UCSD-AML1 (cell line): Measurements from ENCODE around the gene LGALS8.
"Not testable (repeated sequence)": the region's sequence is repeated elsewhere in the genome, so short reads cannot be mapped to it uniquely, and the experiment has no call there.

Source experiments
- DNase-seq: peaks from one replicate; lab custom pipeline; 2025; ENCODE audit not compliant: unreplicated experiment; lab: John Stamatoyannopoulos, UW

The LGALS8 gene

DNA sequence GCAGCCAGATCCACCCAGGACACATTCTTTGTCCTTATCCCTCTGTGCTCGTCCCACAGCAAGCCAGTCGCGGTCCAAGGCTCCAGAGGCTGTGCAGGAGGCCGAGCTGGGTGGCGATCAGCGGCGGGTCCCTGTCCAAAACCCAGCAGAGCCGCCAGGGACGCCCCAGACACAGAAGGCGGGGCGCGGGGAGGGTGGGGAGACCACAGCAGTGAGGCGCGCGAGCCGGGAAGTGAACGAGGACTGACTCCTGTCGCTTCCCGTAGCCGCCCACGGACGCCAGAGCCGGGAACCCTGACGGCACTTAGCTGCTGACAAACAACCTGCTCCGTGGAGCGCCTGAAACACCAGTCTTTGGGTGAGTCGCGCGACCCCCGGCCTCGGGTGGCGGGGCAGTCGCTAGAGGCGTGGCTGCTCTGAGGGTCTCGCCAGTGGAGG lies at the start of gene LGALS8:
Gene LGALS8, plus strand, starts transcription at position 279 of the 438 bp plus-strand sequence. CDS start 2,089 bp downstream, outside the sequence.
- peak; percentile 83 for DNase-seq

GRCh38 chr1:236476019-236476418 lies 47.8 kb upstream of the LGALS8 start:
- DNase-seq: no peak

GRCh38 chr1:236480758-236481436 lies 42.9 kb upstream of the LGALS8 start:
- no peak for DNase-seq

DNA sequence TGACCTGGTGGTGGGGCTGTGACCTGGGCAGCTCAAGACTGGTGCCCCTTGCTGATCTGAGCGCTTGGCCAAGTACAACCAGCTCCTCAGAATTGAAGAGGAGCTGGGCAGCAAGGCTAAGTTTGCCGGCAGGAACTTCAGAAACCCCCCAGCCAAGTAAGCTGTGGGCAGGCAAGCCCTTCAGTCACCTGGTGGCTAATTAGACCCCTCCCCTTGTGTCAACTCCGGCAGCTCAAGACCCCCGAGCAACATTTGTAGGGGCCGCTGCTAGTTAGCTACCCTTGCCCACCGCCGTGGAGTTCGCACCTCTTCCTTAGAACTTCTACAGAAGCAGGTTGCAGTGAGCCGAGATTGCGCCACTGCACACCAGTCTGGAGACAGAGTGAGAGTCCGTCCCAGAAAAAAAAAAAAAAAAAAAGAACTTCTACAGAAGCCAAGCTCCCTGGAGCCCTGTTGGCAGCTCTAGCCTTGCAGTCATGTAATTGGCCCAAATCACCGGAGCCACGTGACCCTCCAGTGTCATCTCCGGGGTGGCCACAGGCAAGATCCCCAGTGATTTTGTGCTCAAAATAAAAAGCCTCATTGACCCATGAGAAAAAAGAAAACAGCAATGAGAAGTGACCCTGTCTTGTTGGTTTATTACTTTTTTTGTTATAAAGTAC lies 39.3 kb upstream of the LGALS8 start:
- no peak for DNase-seq

DNA sequence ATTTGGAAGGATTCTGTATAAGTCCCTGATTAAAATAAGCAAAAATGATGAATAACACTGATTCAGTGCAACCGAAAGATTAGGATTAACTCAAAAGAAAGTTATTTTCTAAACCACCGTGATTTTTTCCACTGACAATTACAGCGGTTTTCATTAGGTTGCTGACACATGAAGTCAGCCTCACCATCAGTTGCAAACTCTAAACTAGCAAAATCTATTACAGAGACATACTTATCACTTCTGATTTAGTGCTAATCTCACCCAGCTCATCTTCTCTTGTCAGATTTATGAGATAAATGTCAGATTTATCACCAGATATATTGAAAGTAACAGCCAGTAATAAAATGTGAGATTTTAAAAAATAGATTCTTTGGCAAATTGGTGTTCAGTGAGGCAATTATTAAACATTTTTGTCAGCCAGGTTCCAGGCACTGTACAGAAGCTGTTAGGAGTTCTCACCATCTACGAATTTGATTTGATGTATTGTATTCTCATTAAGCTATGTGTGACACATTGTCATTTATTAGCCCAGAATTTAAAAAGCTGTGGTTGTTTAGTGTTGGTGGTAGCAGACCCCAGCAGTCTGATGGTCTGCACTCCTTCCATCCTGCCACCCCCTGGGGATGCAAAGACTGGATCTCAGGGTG lies 37.3 kb upstream of the LGALS8 start:
- DNase-seq: no peak

DNA sequence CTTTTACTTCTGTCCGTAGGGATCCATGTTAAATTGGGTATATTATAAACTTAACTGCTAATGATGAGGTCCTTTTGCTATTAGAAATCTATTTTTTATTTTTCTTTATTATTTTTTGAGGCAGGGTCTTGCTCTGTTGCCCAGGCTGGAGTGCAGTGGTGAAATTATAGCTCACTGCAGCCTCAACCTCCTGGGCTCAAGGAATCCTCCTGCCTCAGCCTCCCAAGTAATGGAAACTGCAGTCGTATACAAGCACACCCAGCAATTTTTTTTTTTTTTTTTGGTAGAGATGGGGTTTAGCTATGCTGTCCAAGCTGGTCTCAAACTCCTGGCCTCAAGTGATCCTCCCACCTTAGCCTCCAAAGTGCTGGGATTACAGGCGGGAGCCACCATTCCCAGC lies 34.6 kb upstream of the LGALS8 start:
- DNase-seq: not testable (repeated sequence)

GRCh38 chr1:236489710-236490377 lies 33.9 kb upstream of the LGALS8 start:
- DNase-seq: no peak

- no peak for DNase-seq
These were observed 32.2 kb upstream of the LGALS8 start for GRCh38 chr1:236491469-236492136.

- no peak for DNase-seq
These were observed 31.4 kb upstream of the LGALS8 start for GRCh38 chr1:236492378-236492777.

DNA sequence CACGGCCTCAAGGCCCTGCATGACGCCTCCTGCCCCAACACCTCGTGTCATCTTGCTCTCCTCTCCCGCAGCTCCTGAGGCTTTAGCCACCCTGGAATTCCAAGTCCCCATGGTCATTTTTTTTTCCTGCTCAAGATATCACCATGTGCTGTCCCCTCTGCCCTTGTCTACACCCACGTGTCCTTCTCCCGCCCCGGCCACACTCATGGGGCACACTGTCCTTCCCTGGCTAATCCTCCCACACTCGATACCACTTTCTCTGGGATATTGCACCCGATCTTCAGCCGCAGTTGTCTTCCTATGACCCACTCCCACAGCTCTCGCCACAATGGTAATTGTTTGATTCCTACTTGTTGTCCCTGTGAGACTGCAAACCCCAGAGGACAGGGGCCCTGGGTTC lies 29.7 kb upstream of the LGALS8 start:
- DNase-seq: no peak

DNA sequence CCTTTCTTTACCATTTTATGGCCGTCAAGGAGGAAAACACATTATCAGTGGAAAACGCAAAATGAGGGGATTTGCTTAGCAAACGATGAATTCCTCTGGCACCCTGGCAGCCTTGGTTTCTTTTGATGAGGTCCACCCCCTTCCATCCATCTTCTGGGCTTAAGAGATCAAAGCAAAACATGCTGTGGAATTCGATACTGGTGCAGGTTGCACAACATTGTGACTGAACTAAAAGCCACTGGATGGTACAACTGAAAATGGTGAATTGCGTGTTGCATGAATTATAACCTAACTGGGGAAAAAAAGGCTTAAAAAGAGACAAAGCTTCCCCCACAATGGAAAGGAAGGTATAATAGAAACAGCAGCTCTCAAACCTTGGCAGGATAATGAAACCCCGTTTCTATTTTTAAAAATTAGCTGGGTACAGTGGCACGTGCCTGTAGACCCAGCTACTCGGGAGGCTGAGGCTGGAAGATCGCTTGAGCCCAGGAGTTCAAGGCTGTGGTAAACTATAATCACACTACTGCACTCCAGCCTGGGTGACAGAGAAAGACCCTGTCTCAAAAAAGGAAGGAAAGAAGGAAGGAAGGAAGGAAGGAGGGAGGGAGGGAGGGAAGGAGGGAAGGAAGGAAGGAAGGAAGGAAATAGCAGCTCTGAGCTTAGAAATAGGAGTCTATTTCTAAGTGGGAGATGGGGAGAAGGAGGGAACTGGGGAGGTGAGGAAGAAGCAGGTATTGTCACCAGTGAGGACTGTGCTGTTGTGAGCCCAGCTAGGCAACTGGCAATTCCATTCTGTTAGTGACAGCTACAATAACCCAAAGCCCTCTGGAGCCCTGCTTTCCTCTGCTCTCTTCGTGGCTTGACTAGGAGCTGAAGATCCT lies 29.0 kb upstream of the LGALS8 start:
- DNase-seq: no peak

GRCh38 chr1:236495467-236496112 lies 28.2 kb upstream of the LGALS8 start:
- DNase-seq: no peak

GRCh38 chr1:236497908-236498307 lies 25.9 kb upstream of the LGALS8 start:
- DNase-seq: no peak

GRCh38 chr1:236501093-236501492 lies 22.7 kb upstream of the LGALS8 start:
- DNase-seq: no peak

DNA sequence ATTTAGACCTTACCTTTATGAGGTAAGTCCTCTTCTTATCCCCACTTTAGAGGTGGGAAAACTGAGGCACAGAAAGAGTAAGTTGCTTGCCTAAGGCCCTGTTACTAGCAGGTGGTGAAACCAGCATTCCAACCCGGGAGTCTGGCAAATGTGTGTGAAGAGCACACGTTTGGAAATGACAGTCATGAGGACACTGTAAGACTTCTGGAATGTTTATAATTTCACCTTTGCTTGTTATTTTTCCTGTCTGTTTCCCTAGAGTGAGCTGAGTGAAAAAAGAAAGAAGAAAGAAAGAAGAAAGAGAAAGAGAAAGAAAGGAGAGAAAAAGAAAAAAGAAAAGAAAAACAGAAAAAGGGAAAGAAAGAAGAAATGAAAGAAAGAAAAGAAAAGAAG lies 21.2 kb upstream of the LGALS8 start:
- no peak for DNase-seq

DNA sequence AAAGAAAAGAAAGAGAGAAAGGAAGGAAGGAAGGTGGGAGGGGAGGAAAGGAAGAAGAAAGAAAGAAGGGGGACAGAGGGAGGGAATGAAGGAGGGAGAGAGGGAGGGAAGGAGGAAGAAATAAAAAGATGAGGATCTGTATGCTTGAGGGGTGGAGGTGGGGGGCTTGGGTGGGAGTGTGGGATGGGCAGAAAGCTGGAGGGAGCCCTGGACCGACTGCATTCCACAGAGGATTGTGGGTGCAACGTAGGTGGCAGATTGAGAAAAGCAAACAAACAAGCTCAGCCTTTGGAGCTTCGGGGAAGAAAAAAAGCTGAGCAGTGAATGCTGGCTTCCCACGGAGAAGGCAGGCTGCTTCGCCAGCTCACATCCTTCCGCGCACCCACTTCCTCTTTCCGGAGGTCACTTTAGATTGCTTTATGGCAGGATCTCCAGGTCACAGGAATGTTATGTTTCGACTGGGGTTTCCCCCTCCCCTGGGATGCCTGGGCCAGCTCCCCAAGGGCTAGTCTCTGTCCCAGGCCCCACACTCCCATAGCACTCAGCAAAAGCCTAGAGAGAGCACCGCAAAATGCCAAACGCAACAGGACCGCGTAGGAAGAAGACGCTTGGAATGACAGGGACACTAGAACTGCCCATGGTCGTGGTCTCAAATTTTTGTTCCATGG lies 20.7 kb upstream of the LGALS8 start:
- DNase-seq: peak; percentile 73

GRCh38 chr1:236504338-236504737 lies 19.4 kb upstream of the LGALS8 start:
- DNase-seq: not testable (repeated sequence)

DNA sequence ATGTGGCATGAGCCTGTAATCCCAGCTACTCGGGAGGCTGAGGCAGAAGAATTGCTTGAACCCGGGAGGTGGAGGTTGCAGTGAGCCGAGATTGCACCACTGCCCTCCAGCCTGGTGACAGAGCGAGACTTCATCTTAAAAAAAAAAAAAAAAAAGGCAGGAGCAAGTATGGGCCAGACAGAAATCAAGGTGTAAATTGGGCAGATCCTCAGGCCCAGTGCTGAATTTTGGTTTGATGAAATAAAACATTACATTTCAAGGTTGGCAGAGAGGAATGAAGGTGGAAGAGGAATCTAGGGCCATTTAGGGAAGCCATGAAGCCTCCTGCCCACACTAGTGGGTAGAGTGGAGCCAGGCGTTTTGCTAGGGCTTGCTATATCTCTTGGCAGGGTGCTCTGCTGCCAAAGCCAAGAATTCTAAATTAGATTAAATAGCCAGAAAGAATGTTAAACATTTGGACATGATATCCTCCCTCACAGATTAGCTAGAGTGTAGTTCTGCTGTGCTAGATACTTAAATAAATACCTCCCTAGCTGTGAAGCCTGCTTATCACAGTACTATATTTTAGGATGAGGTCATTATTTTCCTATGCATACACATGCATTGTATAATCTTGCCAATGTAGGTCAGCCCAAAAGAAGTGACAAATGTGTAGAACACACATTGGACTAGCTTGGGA lies 16.6 kb upstream of the LGALS8 start:
- no peak for DNase-seq
